Stimulated activated memory B cell treated with anti-CD40 and anti-IgM and Interleukin-4, amounts not matched to agents 10 μg/mL and 1 μg/mL and 100 μg/mL, for 72 hours (primary cell): Measurements from ENCODE around the gene SFI1.

Experiments used
- ATAC-seq: fragments of 150-1000 bp; cut with Tn5 transposase; 2 replicates; pipeline ENCODE4 v1.10.0; 2021
- H3K27ac Mint-ChIP-seq: one replicate; pipeline ENCODE4 v1.8.0; 2022; ENCODE audit warnings: mild to moderate bottlenecking, mixed read lengths
- H3K27me3 Mint-ChIP-seq: one replicate; pipeline ENCODE4 v1.8.0; 2022; ENCODE audit warnings: mixed read lengths
- H3K36me3 Mint-ChIP-seq: one replicate; pipeline ENCODE4 v1.8.0; 2022; ENCODE audit warnings: mixed read lengths
- H3K4me1 Mint-ChIP-seq: one replicate; pipeline ENCODE4 v1.8.0; 2022; ENCODE audit warnings: mixed read lengths
- H3K4me3 Mint-ChIP-seq: one replicate; pipeline ENCODE4 v1.8.0; 2022; ENCODE audit warnings: mild to moderate bottlenecking, moderate library complexity, mixed read lengths
- H3K9me3 Mint-ChIP-seq: one replicate; pipeline ENCODE4 v1.8.0; 2022; ENCODE audit warnings: mixed read lengths

Gene SFI1

GRCh38 chr22:31610611-31611010, 114.3 kb downstream of the SFI1 start:
- no peaks in the 10 kb centered on the region for H3K9me3 Mint-ChIP-seq
- no peak overlapping the region for H3K27ac Mint-ChIP-seq
- peaks cover 20% of the 10 kb centered on the region for H3K4me1 Mint-ChIP-seq
- ATAC-seq = no peak
- no peak overlapping the region for H3K4me3 Mint-ChIP-seq
- H3K27me3 Mint-ChIP-seq = no peaks in the 10 kb centered on the region
- H3K36me3 Mint-ChIP-seq = peaks cover 54% of the 10 kb centered on the region

- no peak for ATAC-seq
- Mint-ChIP-seq H3K4me3 (no peak overlapping the region), H3K27me3 (no peaks in the 10 kb centered on the region), H3K27ac (no peak overlapping the region), H3K9me3 (no peaks in the 10 kb centered on the region), H3K4me1 (peaks cover 26% of the 10 kb centered on the region), H3K36me3 (peaks cover 50% of the 10 kb centered on the region)
These were observed 114.9 kb downstream of the SFI1 start for GRCh38 chr22:31611061-31611760.

- Mint-ChIP-seq H3K4me1 (peaks cover 42% of the 10 kb centered on the region), H3K27me3 (no peaks in the 10 kb centered on the region), H3K9me3 (no peaks in the 10 kb centered on the region), H3K36me3 (peaks cover 45% of the 10 kb centered on the region), H3K4me3 (no peak overlapping the region), H3K27ac (no peak overlapping the region)
- no peak for ATAC-seq
These were observed 116.6 kb downstream of the SFI1 start for GRCh38 chr22:31612891-31613285.

GRCh38 chr22:31613286-31613903, 117.1 kb downstream of the SFI1 start:
- Mint-ChIP-seq H3K36me3 (peaks cover 40% of the 10 kb centered on the region), H3K27me3 (no peaks in the 10 kb centered on the region), H3K4me3 (no peak overlapping the region), H3K27ac (peak overlapping the region; percentile 81), H3K9me3 (no peaks in the 10 kb centered on the region), H3K4me1 (peaks cover 44% of the 10 kb centered on the region)
- no peak for ATAC-seq

- Mint-ChIP-seq H3K36me3 (peaks cover 41% of the 10 kb centered on the region), H3K9me3 (no peaks in the 10 kb centered on the region), H3K27me3 (no peaks in the 10 kb centered on the region), H3K27ac (peak overlapping the region; percentile 81), H3K4me3 (no peak overlapping the region), H3K4me1 (peaks cover 44% of the 10 kb centered on the region)
- ATAC-seq = no peak
These were observed 117.6 kb downstream of the SFI1 start for GRCh38 chr22:31613904-31614296.

- H3K27ac Mint-ChIP-seq = peak overlapping the region; percentile 81
- no peaks in the 10 kb centered on the region for H3K9me3 Mint-ChIP-seq
- H3K4me3 Mint-ChIP-seq = peak overlapping the region; percentile 32
- peaks cover 47% of the 10 kb centered on the region for H3K36me3 Mint-ChIP-seq
- no peaks in the 10 kb centered on the region for H3K27me3 Mint-ChIP-seq
- peaks cover 52% of the 10 kb centered on the region for H3K4me1 Mint-ChIP-seq
- ATAC-seq = no peak
These were observed 118.6 kb downstream of the SFI1 start for GRCh38 chr22:31614781-31615490.

- Mint-ChIP-seq H3K27me3 (no peaks in the 10 kb centered on the region), H3K27ac (peak overlapping the region; percentile 81)
These were observed 119.1 kb downstream of the SFI1 start for GRCh38 chr22:31615491-31615860.

GRCh38 chr22:31615940-31616314, 119.6 kb downstream of the SFI1 start:
- peak; percentile 52 for ATAC-seq
- H3K27me3 Mint-ChIP-seq = no peaks in the 10 kb centered on the region
- H3K9me3 Mint-ChIP-seq = no peaks in the 10 kb centered on the region
- H3K4me3 Mint-ChIP-seq = peak overlapping the region; percentile 32
- H3K4me1 Mint-ChIP-seq = peaks cover 52% of the 10 kb centered on the region
- peaks cover 52% of the 10 kb centered on the region for H3K36me3 Mint-ChIP-seq
- peak overlapping the region; percentile 81 for H3K27ac Mint-ChIP-seq

More at GRCh38 chr22:31615491-31615860, 119.1 kb downstream of the SFI1 start:
- Mint-ChIP-seq H3K9me3 (no peaks in the 10 kb centered on the region), H3K4me3 (peak overlapping the region; percentile 32), H3K36me3 (peaks cover 50% of the 10 kb centered on the region), H3K4me1 (peaks cover 52% of the 10 kb centered on the region)
- ATAC-seq = no peak

- peak; percentile 95 for ATAC-seq
- Mint-ChIP-seq H3K9me3 (no peaks in the 10 kb centered on the region), H3K27ac (peak overlapping the region; percentile 81), H3K4me3 (peak overlapping the region; percentile 7), H3K36me3 (peaks cover 46% of the 10 kb centered on the region), H3K4me1 (peaks cover 52% of the 10 kb centered on the region), H3K27me3 (no peaks in the 10 kb centered on the region)
These were observed 120.1 kb downstream of the SFI1 start for GRCh38 chr22:31616315-31616980.

GRCh38 chr22:31618057-31618456, 121.7 kb downstream of the SFI1 start:
- Mint-ChIP-seq H3K36me3 (peaks cover 40% of the 10 kb centered on the region), H3K27me3 (no peaks in the 10 kb centered on the region)

GRCh38 chr22:31618471-31619176, 122.3 kb downstream of the SFI1 start:
- H3K4me1 Mint-ChIP-seq = peaks cover 52% of the 10 kb centered on the region
- H3K27ac Mint-ChIP-seq = no peak overlapping the region
- ATAC-seq = no peak
- H3K36me3 Mint-ChIP-seq = peaks cover 40% of the 10 kb centered on the region
- H3K27me3 Mint-ChIP-seq = no peaks in the 10 kb centered on the region
- H3K9me3 Mint-ChIP-seq = no peaks in the 10 kb centered on the region
- no peak overlapping the region for H3K4me3 Mint-ChIP-seq

More at GRCh38 chr22:31618057-31618456, 121.7 kb downstream of the SFI1 start:
- H3K4me1 Mint-ChIP-seq = peaks cover 52% of the 10 kb centered on the region
- no peaks in the 10 kb centered on the region for H3K9me3 Mint-ChIP-seq
- H3K27ac Mint-ChIP-seq = peak overlapping the region; percentile 81
- H3K4me3 Mint-ChIP-seq = no peak overlapping the region
- no peak for ATAC-seq

GRCh38 chr22:31619611-31620300, 123.4 kb downstream of the SFI1 start:
- ATAC-seq = no peak
- H3K36me3 Mint-ChIP-seq = peaks cover 34% of the 10 kb centered on the region
- H3K27ac Mint-ChIP-seq = peak overlapping the region; percentile 35
- H3K27me3 Mint-ChIP-seq = no peaks in the 10 kb centered on the region
- no peaks in the 10 kb centered on the region for H3K9me3 Mint-ChIP-seq
- H3K4me3 Mint-ChIP-seq = no peak overlapping the region
- peaks cover 47% of the 10 kb centered on the region for H3K4me1 Mint-ChIP-seq

GRCh38 chr22:31620756-31621480, 124.6 kb downstream of the SFI1 start:
- no peak for ATAC-seq
- Mint-ChIP-seq H3K9me3 (no peaks in the 10 kb centered on the region), H3K36me3 (peaks cover 34% of the 10 kb centered on the region), H3K4me1 (peaks cover 45% of the 10 kb centered on the region), H3K4me3 (no peak overlapping the region), H3K27me3 (no peaks in the 10 kb centered on the region), H3K27ac (peak overlapping the region; percentile 35)
